Activated CD8-positive, alpha-beta T cell treated with anti-CD3 and anti-CD28 coated beads, Interleukin-2, amount 10 ng/mL, durations not matched to agents 7 days and 5 days (primary cell): Measurements from ENCODE around the gene SLC49A3. TPM values are rescaled to one million over a fixed set of nuclear protein-coding genes. Genes with fewer than 3 reads are reported as not detected.

ENCODE experiments used
- ATAC-seq: fragments of 150-1000 bp; cut with Tn5 transposase; one replicate; pipeline ENCODE4 v1.10.0; 2021; ENCODE audit warnings: moderate library complexity
- CTCF ChIA-PET: fragments of 350-600 bp; sonication (Branson Sonifier 250); formaldehyde crosslinking; loops from one replicate; lab custom pipeline; 2021; ENCODE audit warnings: antibody characterized with exemption; lab: Charles Lee
- POLR2A ChIA-PET: fragments of 350-600 bp; sonication (Branson Sonifier 250); formaldehyde crosslinking; loops from one replicate; lab custom pipeline; 2021; ENCODE audit warnings: antibody characterized with exemption; lab: Charles Lee
- DNase-seq: peaks from one replicate; pipeline ENCODE4 v3.0.0-alpha.2; 2020
- H3K27ac Mint-ChIP-seq: one replicate; pipeline ENCODE4 v1.8.0; 2021; ENCODE audit warnings: mild to moderate bottlenecking, mixed read lengths
- H3K27me3 Mint-ChIP-seq: one replicate; pipeline ENCODE4 v1.8.0; 2021; ENCODE audit warnings: low read depth, mixed read lengths
- H3K36me3 Mint-ChIP-seq: one replicate; pipeline ENCODE4 v1.8.0; 2021; ENCODE audit warnings: low read depth, mixed read lengths
- H3K4me1 Mint-ChIP-seq: one replicate; pipeline ENCODE4 v1.8.0; 2021; ENCODE audit warnings: low read depth, mixed read lengths
- H3K4me3 Mint-ChIP-seq: one replicate; pipeline ENCODE4 v1.8.0; 2021; ENCODE audit warnings: mild to moderate bottlenecking, mixed read lengths
- H3K9me3 Mint-ChIP-seq: one replicate; pipeline ENCODE4 v1.8.0; 2022; ENCODE audit warnings: mixed read lengths; ENCODE audit not compliant: insufficient read depth
- total RNA-seq, 2 experiments: library from RNA; stranded (reverse); gene quantifications; one replicate each; pipeline ENCODE4 v1.2.3, GENCODE V29; 2021

Gene SLC49A3
- total RNA-seq, 2 experiments from 2014 or later = 0.37 to 0.89 TPM

DNA sequence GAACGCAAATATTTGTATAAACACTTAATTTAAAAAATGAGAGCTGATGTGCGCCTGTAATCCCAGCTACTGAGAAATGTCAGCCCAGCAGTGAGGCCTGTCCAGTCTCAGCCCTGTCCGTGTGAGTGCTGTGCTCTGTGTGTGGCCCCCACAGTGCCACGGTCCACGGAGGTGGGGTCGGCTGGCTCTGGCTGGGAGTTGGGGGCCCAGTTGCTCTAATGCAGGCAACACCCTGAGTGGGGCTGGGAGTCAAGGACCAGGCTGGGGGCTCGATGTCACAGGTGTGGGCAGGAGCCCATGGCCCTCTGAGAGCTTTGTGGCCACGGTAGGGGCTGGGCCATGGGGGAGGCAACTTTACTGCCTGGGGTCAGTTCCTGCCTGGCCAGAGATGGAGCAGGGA, 29.5 kb upstream of the SLC49A3 start:
- H3K27me3 Mint-ChIP-seq = no peaks in the 10 kb centered on the region
- ATAC-seq = no peak
- H3K4me1 Mint-ChIP-seq = peaks cover 5% of the 10 kb centered on the region
- H3K9me3 Mint-ChIP-seq = no peaks in the 10 kb centered on the region
- no peak overlapping the region for H3K4me3 Mint-ChIP-seq
- no peak overlapping the region for H3K27ac Mint-ChIP-seq
- H3K36me3 Mint-ChIP-seq = peaks cover 39% of the 10 kb centered on the region
- no peak for DNase-seq
- ChIA-PET CTCF (no interaction called here), POLR2A (no interaction called here)

DNA sequence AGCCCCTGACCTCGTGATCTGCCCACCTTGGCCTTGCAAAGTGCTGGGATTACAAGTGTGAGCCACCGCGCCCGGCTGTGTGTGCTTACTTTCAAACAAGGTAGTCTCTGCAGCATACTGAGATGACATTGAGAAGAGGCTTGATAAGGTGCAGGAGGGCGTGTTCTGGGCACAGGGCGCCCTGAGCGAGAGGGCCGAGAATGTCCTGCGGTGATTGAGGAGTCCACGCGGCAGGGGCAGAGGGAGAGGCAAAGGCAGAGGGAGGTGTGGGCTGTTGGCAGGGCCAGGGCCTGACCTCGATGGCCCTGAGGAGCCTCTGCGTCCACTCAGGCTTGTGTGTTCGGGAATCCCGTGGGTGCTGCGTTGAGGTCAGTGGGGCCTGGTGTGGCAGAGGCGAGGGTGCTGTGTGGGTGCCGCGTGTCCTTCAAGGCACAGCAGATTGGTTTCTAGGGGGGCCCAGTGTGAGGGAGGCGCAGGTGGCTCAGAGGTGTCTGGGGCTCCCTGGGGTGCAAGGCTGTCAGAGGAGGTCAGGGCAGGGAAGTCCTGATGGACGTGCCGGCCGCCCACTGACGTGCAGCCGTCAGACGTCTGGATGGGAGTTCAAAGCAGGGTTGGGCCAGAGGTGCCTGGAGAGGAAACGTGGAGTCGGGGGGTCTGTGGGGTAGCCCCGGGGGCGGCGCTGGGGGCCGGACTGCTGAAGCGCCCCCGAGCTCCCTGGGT, 28.8 kb upstream of the SLC49A3 start:
- no peaks in the 10 kb centered on the region for H3K9me3 Mint-ChIP-seq
- ChIA-PET CTCF (no interaction called here), POLR2A (no interaction called here)
- H3K27ac Mint-ChIP-seq = no peak overlapping the region
- H3K4me1 Mint-ChIP-seq = peaks cover 5% of the 10 kb centered on the region
- DNase-seq (no peak), ATAC-seq (no peak)
- H3K4me3 Mint-ChIP-seq = no peak overlapping the region
- H3K36me3 Mint-ChIP-seq = peaks cover 32% of the 10 kb centered on the region
- H3K27me3 Mint-ChIP-seq = no peaks in the 10 kb centered on the region

DNA sequence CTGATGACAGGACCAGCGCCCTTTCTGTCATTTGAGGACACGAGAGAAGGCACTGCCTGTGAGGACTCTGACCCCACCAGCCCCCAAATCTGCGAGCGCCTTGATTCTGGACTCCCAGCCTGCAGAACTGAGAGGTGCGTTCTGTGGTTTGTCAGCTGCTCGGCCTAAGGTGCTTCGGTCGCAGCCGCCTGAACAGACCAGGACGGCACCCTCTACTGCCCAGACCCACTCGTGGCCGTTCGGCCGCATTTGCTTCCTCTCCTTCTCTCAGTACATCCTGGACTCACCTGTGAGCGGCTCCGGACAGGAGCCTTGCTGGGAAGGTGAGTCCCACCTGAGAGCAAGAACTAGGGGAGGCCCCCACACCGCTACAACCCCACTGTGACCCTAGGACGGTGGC, 25.1 kb upstream of the SLC49A3 start:
- no peak overlapping the region for H3K27ac Mint-ChIP-seq
- ATAC-seq = no peak
- CTCF ChIA-PET = interaction anchor here (0.8 kb wide), 1 partner anchor 143 kb away, joined by 3 read pairs; no protein-coding TSS in a partner anchor

DNA sequence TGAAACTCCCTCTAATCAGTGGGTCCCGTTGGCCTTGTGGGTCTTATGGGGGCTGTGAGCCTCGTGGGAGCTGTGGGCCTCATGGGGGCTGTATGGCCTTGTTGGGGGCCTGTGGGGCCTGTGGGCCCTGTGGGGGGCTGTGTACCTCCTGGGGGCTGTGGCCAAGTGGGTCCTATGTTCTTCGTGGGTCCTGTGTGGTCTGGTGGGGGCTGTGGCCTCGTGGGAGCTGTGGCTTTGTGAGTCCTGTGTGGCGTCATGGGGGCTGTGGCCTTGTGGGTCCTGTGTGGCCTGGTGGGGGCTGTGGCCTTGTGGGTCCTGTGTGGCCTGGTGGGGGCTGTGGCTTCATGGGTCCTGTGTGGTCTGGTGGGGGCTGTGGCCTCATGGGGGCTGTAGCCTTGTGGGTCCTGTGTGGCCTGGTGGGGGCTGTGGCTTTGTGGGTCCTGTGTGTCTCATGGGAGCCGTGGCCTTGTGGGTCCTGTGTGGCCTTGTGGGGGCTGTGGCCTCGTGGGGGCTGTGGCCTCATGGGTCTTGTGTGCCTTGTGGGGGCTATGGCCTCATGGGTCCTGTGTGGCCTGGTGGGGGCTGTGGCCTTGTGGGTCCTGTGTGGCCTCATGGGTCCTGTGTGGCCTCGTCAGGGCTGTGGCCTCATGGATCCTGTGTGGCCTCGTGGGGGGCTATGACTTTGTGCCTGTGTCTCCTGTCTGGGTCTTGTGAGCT, 24.1 kb upstream of the SLC49A3 start:
- Mint-ChIP-seq H3K4me1 (peaks cover 15% of the 10 kb centered on the region), H3K36me3 (peaks cover 20% of the 10 kb centered on the region), H3K9me3 (no peaks in the 10 kb centered on the region), H3K27ac (no peak overlapping the region), H3K27me3 (no peaks in the 10 kb centered on the region), H3K4me3 (no peak overlapping the region)
- ChIA-PET CTCF (interaction anchor here (0.8 kb wide), 1 partner anchor 142 kb away, joined by 3 read pairs; no protein-coding TSS in a partner anchor), POLR2A (no interaction called here)
- DNase-seq (no peak), ATAC-seq (no peak)

More for the DNA sequence above, 25.1 kb upstream of the SLC49A3 start:
- Mint-ChIP-seq H3K4me1 (peaks cover 9% of the 10 kb centered on the region), H3K36me3 (peaks cover 14% of the 10 kb centered on the region), H3K4me3 (no peak overlapping the region), H3K9me3 (no peaks in the 10 kb centered on the region), H3K27me3 (no peaks in the 10 kb centered on the region)
- POLR2A ChIA-PET = no interaction called here
- DNase-seq = no peak

DNA sequence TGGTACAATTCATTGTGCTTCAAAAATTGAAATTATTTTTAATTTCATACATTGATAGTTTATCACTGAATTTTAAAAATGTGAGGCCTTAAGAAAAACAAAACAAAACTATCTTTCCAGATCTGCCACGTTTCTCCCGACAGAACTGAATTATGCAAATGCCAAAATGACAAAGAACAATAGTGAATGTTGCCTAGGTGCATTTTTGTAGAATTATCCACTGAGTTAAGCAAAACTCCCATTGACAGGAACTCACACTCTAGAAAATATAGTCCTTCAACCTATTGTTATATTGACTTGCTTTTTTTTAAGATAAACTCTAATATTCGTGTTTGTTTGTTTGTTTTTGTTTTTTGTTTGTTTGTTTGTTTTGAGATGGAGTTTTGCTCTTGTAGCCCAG, 23.1 kb upstream of the SLC49A3 start:
- Mint-ChIP-seq H3K27ac (no peak overlapping the region), H3K36me3 (peaks cover 20% of the 10 kb centered on the region), H3K4me1 (peaks cover 15% of the 10 kb centered on the region)

DNA sequence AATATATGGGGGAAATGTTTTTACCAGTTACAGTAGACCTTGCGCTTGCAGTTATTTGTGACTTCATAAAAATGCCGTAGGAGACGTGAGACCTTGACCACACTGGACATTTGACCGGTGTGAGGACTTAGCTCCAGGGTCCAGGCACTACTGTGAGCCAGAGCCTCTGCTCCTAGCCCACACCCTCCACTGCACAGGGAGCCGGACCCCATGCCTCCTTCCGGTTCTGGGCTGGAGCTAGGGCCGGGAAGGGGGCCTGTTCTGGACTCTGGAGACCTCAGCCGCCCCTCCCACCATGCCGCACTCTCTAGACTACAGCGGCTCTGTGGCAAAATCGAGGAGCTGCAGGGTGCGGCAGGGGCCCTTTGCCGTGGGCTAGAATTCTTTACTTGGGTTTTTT, 22.0 kb upstream of the SLC49A3 start:
- CTCF ChIA-PET = no interaction called here

More for the DNA sequence above, 23.1 kb upstream of the SLC49A3 start:
- Mint-ChIP-seq H3K9me3 (no peaks in the 10 kb centered on the region), H3K4me3 (no peak overlapping the region), H3K27me3 (no peaks in the 10 kb centered on the region)
- ChIA-PET CTCF (no interaction called here), POLR2A (no interaction called here)
- DNase-seq (no peak), ATAC-seq (no peak)

DNA sequence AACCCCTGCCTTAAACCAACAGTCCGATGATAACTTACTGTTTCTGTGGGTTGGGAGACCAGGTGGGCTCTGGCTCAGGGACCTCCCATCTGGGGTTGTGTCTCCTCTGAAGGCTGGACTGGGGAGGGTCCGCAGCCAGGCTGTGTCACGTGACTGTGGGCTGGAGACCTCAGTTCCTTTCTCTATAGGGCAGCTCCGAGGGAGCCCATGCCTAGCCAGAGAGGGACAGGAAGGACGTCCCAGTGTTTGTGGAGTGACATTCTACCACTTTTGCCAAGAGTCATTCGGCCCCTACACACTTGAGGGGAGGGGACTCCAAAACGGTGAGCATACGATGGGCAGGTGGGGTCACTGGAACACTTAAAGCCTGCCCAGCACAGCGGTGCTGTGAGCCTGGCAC, 21.2 kb upstream of the SLC49A3 start:
- H3K4me3 Mint-ChIP-seq = no peak overlapping the region

More for the DNA sequence above, 22.0 kb upstream of the SLC49A3 start:
- Mint-ChIP-seq H3K27ac (no peak overlapping the region), H3K27me3 (no peaks in the 10 kb centered on the region), H3K9me3 (no peaks in the 10 kb centered on the region), H3K36me3 (peaks cover 20% of the 10 kb centered on the region), H3K4me3 (no peak overlapping the region), H3K4me1 (peaks cover 12% of the 10 kb centered on the region)
- ATAC-seq (no peak), DNase-seq (no peak)
- POLR2A ChIA-PET = no interaction called here

DNA sequence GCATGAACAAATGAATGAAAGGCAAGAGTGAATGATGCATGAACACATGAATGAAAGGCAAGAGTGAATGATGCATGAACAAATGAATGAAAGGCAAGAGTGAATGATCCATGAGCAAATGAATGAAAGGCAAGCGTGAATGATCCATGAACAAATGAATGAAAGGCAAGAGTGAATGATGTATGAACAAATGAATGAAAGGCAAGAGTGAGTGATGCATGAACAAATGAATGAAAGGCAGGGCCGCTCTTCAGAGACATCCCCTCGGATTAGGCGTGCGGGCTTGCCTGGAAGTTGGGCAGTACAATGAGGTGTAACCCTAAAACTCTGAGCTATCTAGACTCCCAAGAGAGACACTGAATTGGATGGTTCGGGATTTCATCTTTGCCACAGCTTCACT, 20.4 kb upstream of the SLC49A3 start:
- Mint-ChIP-seq H3K27me3 (no peaks in the 10 kb centered on the region), H3K4me3 (no peak overlapping the region), H3K36me3 (peaks cover 18% of the 10 kb centered on the region), H3K4me1 (peaks cover 13% of the 10 kb centered on the region), H3K9me3 (no peaks in the 10 kb centered on the region), H3K27ac (no peak overlapping the region)
- CTCF ChIA-PET = no interaction called here
- ATAC-seq (no peak), DNase-seq (no peak)
- POLR2A ChIA-PET = no interaction called here

More for the DNA sequence above, 21.2 kb upstream of the SLC49A3 start:
- ChIA-PET CTCF (no interaction called here), POLR2A (no interaction called here)
- DNase-seq (no peak), ATAC-seq (no peak)
- Mint-ChIP-seq H3K27me3 (no peaks in the 10 kb centered on the region), H3K4me1 (peaks cover 13% of the 10 kb centered on the region), H3K9me3 (no peaks in the 10 kb centered on the region), H3K27ac (no peak overlapping the region), H3K36me3 (peaks cover 20% of the 10 kb centered on the region)

DNA sequence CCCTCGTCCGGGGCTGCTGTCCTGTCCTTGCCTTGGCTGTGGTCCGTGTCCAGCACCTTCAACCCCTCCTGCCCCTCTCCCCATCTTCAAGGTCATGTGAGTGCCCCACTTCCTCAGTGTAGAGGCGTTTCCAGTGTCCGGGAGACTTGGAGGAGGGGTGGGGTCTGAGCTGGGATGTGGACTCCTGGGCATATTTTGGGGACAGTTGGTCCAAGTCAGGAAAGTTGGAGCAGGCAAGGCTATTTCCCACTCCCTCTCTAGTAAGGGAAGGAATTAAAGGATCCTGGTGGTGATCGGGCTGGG, 19.6 kb upstream of the SLC49A3 start:
- Mint-ChIP-seq H3K4me1 (peaks cover 13% of the 10 kb centered on the region), H3K27me3 (no peaks in the 10 kb centered on the region), H3K27ac (no peak overlapping the region), H3K4me3 (no peak overlapping the region), H3K9me3 (no peaks in the 10 kb centered on the region), H3K36me3 (peaks cover 18% of the 10 kb centered on the region)
- POLR2A ChIA-PET = no interaction called here
- no peak for DNase-seq
- CTCF ChIA-PET = no interaction called here
- ATAC-seq = no peak

DNA sequence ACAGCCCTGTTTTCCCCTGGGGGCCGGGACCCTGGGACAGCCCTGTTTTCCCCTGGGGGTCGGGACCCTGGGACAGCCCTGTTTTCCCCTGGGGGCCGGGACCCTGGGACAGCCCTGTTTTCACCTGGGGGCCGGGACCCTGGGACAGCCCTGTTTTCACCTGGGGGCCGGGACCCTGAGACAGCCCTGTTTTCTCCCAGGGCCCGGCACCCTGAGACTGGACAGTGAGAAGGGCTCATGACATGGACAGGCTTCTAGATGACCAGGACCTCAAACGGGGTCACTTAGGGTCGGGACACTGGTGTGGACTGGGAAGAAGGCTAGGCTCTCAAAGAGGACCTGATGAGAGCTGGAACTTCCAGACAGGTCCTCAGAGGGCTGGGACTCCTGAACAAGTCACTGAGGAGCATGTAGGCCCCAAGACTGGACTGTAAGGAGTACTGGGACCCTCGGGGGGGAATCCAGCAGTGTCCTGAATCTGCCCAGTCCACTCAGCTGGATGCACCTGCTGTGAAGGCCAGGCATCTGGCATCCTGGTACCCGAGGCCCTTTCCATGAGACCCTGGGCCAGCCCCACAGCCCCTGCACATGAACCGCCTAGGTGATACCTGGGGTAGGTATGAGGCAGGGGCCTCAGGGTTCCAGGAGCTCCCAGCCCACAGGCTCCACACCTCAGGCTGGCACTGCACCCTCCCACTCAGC, 19.1 kb upstream of the SLC49A3 start:
- DNase-seq = no peak
- ChIA-PET POLR2A (no interaction called here), CTCF (no interaction called here)
- H3K4me1 Mint-ChIP-seq = peaks cover 13% of the 10 kb centered on the region
- no peaks in the 10 kb centered on the region for H3K27me3 Mint-ChIP-seq
- peaks cover 18% of the 10 kb centered on the region for H3K36me3 Mint-ChIP-seq
- no peak overlapping the region for H3K27ac Mint-ChIP-seq
- no peak overlapping the region for H3K4me3 Mint-ChIP-seq
- H3K9me3 Mint-ChIP-seq = no peaks in the 10 kb centered on the region
- no peak for ATAC-seq

DNA sequence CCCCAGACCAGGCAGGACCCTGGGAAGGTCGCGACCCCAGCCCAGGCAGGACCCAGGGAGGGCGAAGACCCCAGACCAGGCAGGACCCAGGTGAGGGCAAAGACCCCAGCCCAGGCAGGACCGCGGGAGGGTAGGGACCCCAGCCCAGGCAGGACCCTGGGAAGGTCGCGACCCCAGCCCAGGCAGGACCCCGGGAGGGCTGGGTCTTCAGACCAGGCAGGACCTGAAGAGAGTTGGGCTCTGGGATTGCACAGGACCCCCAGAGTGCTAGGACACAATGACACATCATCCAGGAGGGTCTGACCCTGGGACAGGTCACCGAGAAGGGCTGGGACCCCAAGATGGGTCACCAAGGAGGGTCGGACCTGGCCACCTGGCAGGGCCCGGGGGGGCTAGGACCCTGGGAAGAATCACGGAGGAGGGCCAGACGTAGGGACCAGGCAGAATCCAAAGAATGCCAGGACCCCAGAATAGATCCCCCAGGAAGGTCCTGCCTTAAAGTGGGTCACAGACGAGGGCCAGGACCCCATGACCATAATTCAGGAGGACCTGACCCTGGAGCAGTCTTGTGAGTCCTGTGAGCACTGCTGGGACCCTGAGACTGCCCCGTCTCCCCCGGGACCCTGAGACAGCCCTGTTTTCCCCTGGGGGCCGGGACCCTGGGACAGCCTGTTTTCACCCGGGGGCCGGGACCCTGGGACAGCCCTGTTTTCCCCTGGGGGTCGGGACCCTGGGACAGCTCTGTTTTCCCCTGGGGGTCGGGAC, 18.1 kb upstream of the SLC49A3 start:
- ATAC-seq (no peak), DNase-seq (no peak)
- Mint-ChIP-seq H3K36me3 (peaks cover 18% of the 10 kb centered on the region), H3K9me3 (no peaks in the 10 kb centered on the region), H3K27ac (no peak overlapping the region), H3K4me1 (peaks cover 13% of the 10 kb centered on the region), H3K4me3 (no peak overlapping the region), H3K27me3 (peaks cover 5% of the 10 kb centered on the region)
- POLR2A ChIA-PET = no interaction called here
- CTCF ChIA-PET = no interaction called here
